CD4-positive, alpha-beta T cell treated with Interleukin-10 for 1 hour (primary cell): Measurements from ENCODE around the gene PRKACG.

Experiments used
- DNase-seq: peaks from one replicate; pipeline ENCODE4 v3.0.0-alpha.2; 2020

The PRKACG gene

DNA sequence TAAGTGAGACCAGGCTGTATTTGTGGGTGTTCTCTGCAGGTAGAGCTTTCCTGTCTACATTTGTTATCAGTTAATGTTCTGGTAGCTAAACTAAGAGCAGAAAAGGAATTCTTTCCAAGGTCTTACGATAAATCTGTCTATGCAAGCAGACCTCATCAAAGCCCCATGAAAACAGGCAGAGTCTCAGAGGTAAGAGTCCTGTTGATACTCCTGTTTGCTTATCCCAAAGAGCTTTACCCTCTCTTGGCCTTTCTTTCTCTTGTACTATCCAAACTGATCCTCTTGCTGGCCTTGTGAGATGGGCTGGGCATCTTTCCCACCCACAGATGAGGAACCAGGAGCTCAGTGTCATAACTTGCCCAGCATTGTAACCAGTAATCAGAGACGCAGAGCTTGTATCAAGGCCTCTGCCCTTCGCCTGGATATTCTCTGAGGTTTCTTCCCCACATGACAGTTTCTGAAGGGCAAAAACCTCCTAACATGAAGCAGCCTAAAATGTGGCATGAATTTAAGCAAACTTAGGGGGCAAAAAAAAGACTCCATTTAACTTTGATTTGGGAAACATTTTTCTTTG is 33.5 kb downstream of the PRKACG start:
- DNase-seq = no peak

DNA sequence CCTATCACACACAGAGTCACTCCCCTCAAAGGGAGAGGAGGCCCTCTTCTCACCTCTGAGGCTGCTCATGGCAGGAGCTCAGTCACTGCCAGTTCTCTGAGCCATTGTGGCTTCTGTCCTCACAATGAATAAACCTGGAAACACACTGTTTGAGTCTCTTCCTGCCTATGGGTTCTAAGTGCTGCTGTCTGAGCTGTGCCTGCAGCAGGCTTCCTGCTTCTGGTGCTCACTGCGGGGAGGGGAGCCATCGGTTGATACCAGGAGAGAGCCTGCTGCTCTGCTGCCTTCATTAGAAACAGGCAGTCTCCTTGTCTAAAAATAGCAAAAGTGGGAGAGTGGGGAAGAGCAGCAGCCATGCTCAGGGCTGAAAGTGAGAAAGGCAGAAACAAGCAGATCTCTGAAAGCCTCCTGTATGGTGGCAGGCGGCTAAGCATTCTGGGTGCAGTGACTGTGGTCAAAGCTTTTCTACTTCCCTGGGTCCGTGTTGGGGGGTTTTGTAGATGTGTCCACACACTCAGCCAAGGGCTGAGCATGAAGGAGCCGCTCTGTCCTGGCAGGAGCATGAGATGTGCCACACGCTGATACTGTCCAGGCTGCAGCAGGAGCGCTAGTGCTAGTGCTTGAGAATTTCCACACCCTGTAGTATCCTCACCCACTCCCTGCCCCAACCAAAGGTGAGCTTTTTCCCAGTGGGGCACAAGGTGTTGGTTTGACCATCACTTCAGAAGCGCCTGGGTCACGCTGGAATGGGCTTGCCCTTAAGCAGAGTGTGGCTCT is 34.2 kb downstream of the PRKACG start:
- DNase-seq = no peak

DNA sequence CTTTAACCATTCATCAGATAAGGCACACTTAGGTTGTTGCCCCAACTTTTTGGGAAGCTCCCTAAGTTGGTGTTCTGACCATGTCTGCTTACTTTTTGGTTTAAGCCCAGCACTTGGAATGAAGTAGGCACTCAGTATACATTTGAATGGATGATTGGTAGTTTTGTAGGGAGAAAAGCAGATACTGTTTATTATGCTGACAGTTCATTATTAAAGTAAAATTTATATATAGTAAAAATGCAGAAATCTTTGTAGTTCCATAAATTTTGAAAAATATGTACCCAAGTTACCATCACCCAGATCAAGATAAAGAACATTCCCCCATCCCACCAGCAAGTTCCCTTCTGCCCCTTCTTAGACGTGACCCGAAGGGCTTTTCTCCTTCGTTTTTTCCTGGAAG is 35.4 kb downstream of the PRKACG start:
- DNase-seq = no peak

DNA sequence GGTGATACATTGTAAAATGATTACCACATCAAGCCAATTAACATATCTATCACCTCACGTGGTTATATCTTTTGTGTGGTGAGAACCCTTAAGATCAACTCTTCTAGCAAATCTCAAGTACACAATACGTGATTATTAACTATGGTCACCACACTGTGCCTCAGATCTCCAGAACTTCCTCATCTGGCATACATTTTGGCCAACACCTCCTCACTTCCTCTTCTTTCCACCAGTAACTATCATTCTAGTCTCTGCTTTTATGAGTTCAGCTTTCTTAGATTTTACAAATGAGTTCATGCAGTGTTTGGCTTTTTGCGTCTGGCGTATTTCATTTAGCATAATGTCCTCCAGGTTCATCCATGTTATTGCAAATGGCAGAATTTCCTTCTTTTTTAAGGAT is 35.8 kb downstream of the PRKACG start:
- no peak for DNase-seq

DNA sequence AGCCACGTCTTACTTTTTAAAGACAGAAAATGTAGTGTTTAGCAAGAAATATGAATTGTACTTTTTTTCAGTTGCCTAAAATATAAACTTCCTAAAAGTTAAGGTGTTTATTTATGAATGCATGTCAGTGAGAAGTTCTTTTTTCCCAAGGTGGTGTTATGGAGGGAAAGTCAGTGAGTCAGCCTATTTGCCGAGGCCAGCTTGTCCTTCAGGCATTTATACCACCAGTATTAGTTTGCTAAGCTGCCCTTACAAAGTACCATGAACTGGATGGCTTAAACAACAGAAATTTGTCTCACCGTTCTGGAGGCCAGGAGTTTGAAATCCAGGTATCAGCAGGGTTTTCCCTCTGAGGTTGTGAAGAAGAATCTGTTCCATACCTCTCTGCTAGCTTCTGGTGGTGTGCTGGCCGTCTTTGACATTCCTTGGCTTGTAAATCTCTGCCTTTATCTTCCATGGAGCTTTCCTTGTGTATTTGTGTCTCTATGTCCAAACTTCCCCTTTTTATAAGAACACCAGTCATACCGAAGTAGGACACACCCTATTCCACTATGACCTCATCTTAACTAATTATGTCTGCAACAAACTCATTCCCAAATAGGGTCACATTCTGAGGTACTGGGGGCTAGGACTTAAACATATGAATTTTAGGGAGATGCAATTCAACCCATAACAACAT is 38.4 kb downstream of the PRKACG start:
- no peak for DNase-seq

DNA sequence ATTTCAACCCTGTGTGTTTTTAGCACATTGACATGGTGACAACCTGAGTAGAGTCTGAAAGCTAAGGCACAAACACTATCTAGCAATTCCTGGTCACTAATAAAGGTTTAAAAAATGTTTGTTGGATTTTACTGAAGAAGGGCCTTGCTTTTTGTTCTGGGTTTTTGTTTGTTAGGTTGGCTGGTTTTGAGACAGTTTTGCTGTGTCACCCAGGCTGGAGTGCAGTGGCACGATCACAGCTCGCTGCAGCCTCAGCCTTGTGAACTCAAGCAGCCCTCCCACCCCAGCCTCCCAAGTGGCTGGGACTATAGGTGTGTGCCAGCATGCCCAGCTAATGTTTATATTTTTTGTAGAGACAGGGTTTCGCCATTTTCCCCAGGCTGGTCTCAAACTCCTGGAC is 39.0 kb downstream of the PRKACG start:
- no peak for DNase-seq

DNA sequence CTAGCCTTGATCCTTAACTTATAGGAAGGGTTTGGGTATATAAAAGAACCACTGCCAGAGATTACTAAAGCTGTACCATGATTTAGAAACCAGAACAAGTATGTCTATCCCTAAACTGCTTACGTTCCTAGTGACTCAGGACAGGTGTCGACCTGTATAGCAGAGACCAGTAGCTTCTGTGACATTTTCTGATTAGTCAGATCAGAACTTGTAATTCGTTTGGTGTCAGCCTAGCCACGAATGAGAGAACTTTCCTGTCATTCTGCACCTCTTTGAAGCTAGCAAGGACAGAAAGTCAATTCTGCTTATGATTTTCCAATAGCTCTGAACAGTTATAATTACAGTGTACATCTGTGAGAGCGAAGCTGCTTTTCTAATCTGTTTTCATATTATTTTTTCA is 39.5 kb downstream of the PRKACG start:
- DNase-seq = no peak

DNA sequence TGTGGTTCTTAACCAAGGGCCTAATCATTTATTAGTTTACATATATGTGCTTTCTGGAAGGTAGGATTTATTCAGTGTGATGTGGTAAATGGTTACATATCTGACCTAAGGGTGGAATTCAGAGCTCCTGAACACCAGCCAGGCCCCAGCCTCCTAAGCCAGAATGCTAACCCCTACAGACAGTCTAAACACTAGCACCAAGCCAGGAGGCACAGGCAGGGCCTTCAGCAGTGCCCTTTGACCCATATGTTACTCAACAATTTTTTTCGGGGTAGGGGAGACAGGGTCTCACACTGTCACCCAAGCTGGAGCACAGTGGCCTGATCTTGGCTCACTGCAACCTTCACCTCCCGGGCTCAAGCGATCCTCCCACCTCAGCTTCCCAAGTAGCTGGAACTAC is 40.3 kb downstream of the PRKACG start:
- no peak for DNase-seq

DNA sequence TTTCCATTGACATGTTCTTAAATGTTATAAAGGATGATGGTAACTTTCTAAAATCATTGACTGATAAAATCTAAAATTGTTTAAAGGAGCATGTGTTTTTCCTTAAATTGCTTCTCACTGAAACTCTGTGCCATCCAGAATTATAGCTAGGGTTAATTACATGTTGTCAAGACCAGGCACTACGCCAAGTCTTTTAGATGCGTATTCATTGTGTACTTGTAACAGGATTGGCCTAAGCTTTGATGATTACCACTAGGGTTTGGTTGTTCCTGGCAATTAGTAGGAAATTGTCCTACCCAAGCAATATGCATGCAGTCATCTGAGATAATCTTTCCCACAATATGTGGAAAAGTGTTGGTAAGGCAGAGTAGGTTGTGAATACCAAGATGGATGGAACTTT is 43.8 kb downstream of the PRKACG start:
- DNase-seq = no peak

DNA sequence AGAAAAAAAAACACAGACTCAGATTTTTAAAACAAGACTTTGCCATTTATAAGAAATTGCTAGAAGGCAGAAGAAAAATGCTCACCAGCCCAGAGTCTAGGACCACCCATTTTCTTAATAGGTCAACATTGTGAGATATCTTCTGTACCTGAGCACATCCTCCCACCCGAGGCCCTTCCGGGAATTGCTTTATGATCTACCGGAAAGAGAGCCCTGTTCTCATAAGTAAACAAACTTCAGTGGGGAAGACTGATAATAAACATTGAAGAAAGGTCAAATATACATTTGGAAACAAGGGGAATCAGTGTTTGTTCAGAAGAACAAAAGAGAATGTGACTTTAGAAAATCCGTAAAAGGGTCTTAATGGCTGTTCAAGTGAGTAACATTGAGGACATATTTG is 44.4 kb downstream of the PRKACG start:
- no peak for DNase-seq

DNA sequence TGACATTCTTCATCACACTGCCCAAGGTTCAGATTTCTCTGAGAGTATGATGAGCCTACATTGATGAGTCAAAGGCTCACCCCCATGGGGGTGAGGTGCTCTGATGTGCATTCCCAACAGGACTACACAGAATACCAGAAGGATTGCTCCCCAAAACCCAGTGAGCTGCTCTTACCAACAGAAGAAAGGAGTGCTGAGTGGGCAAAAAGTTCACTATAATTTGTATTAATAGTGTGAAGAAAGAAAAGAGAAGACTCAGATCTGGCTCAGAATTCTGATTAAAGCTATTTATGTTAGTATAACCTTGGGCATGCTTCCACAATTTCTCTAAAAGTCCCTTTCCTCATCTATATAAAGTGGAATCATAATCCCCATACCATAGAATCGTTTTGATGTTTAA is 46.1 kb downstream of the PRKACG start:
- no peak for DNase-seq

DNA sequence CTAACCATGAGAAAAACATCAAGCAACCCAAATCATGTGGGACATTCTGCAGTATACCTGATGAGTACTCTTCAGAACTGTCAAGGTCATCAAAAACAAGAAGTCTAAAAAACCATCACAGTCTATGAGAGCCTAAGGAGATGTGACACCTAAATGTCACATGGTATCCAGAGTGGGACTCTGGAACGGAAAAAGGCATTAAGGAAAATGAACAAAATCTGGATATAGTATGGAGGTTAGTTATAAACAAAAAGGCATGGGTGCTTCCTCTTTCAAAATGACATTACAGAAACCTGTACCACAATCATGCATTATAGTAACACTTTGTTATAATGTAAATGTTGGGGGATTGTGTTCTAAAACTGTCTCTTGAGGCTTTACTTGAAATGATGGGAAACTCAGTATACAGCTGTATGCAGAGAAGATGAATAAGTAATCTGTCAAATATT is 47.4 kb downstream of the PRKACG start:
- no peak for DNase-seq

DNA sequence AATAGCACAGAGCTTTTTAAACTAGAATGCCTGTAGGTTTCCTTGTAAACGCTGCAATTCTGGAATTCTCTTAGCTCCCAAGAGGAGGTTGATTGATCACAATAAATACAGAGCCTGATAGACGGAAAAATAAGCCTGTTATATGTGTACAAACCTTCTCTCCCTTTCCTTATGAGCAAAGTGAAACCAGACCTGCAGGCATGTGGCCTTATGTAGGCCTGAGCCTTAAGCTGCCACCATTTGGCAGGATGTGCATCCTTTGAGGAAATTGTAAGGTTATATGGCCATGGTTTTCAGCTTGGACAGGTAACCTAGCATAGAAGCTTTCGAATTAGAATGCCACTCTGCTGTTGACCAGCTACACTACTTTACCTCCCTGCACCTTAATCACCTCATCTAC is 49.1 kb downstream of the PRKACG start:
- no peak for DNase-seq

DNA sequence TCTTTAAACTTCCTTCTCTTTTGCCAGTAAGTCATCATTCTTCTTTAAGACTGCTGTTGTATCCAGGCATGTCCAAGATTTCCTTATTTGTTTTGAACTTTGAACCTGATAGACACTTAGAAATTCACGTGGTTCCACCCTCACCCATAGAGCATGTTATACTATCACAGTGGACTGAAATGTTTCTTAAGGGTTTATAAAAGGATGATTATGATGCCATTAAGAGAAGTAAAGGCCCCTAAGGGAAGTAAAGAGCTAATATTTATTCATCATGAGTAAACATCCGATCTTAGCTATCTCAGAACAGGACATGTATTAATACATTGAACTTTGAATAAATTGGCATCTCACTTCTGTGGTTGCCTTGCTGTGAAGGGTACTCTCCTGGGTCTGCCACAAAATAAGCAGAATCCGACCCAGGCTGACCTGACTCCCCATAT is 49.8 kb downstream of the PRKACG start:
- DNase-seq = no peak

DNA sequence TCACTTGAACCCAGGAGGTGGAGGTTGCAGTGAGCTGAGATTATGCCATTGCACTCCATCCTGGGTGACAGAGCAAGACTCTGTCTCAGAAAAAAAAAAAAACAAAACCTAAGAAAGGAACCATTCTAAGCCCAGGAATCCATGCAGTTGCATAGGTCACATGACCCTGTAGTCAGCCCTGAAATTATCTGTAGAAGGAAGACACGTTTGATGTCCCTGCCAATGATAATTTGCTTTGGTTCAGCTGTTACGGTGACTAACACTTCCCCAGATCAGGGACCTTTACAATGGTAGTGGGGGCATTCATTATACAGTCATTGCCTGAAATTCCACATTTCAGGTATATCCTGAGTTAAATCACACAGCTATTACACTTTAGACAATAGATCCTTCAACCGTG is 50.5 kb downstream of the PRKACG start:
- no peak for DNase-seq
